ENCODE measurements around the gene CLIC5.

GRCh38 chr6:46046558-46047174, 31.0 kb upstream of the CLIC5 start:
- TF ChIP-seq CTCF (IDR thresholded peaks at IDR 0.05; ENCODE audit: insufficient read depth, low read depth, low read length) (no peak), EZH2 (IDR thresholded peaks at IDR 0.05; ENCODE audit: insufficient read depth, low read length) (no peak)

All from astrocyte (in vitro differentiated cells and primary cell).